ENCODE measurements around the gene ZNF853. TPM values are rescaled to one million over a fixed set of nuclear protein-coding genes. Genes with fewer than 3 reads are reported as not detected.

The ZNF853 gene
- polyA plus RNA-seq, 4 donors: 0.81 to 3.5 (median 1.5) TPM; not detected in 1

DNA sequence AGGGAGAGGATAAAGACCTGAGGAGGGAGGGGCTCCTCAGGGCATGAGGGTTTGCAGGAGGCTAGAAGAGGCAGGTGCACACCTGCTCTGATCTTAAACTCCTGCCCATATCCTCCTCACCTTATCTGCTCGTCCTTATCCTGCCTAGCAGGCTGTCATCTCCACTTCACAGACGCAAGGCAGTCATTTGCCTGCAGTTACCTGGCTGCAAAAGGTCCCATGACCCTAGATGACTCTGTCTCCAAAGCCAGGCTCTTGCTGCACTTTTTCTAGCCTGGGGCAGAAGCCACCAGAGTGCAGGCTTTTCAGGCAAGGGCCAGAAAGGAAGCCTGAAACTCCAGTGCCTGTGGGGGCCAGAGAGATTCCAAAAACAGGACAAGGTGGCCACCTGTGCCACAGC is 1.7 kb upstream of the ZNF853 start:
- Histone ChIP-seq H3K36me3 (ENCODE audit: control insufficient read depth in 3 of 3, insufficient read depth in 2 of 3, low read depth in 1 of 3, low read length in 3 of 3) (peaks cover 0 to 16% (median 0%) of the 10 kb centered on the region in 3 donors), H3K9me3 (ENCODE audit: control insufficient read depth in 2 of 2, insufficient read depth in 1 of 2, low read depth in 1 of 2, low read length in 1 of 2) (no peaks in the 10 kb centered on the region), H3K4me1 (ENCODE audit: control insufficient read depth in 3 of 3, insufficient read depth in 2 of 3, low read depth in 1 of 3, low read length in 2 of 3) (peaks cover 0 to 7% (median 0%) of the 10 kb centered on the region in 3 donors), H3K4me3 (ENCODE audit: low read depth in 1 of 3, low read length in 3 of 3) (no peak overlapping the region), H3K27ac (ENCODE audit: low read depth in 1 of 3, low read length in 2 of 3) (no peak overlapping the region), H3K27me3 (ENCODE audit: control insufficient read depth in 3 of 3, insufficient read depth in 3 of 3, low read length in 3 of 3) (peaks cover 0 to 8% (median 3%) of the 10 kb centered on the region in 3 donors)
- no peak for FAIRE-seq
- no peak for DNase-seq
- 0 to 30% (median 12%) methylated on average over 2 of the region's 2 CpGs for WGBS, 3 donors

GRCh38 chr7:6615723-6616555 is 529 bp downstream of the ZNF853 start:
- WGBS, 3 donors: 11 to 17% (median 13%) methylated on average over 40 to 63 of the region's 63 CpGs
- FAIRE-seq (no peak), DNase-seq (peak in 1 of 2 donors; percentile 54)
- Histone ChIP-seq H3K9me3 (ENCODE audit: control insufficient read depth in 2 of 2, insufficient read depth in 1 of 2, low read depth in 1 of 2, low read length in 1 of 2) (no peaks in the 10 kb centered on the region), H3K36me3 (ENCODE audit: control insufficient read depth in 3 of 3, insufficient read depth in 2 of 3, low read depth in 1 of 3, low read length in 3 of 3) (peaks cover 0 to 14% (median 0%) of the 10 kb centered on the region in 3 donors), H3K27ac (ENCODE audit: low read depth in 1 of 3, low read length in 2 of 3) (no peak overlapping the region), H3K4me1 (ENCODE audit: control insufficient read depth in 3 of 3, insufficient read depth in 2 of 3, low read depth in 1 of 3, low read length in 2 of 3) (peaks cover 0 to 7% (median 2%) of the 10 kb centered on the region in 3 donors), H3K27me3 (ENCODE audit: control insufficient read depth in 3 of 3, insufficient read depth in 3 of 3, low read length in 3 of 3) (peaks cover 0 to 8% (median 3%) of the 10 kb centered on the region in 3 donors), H3K4me3 (ENCODE audit: low read depth in 1 of 3, low read length in 3 of 3) (peak overlapping the region; percentile 39 to 60 (median 56))

GRCh38 chr7:6616854-6617643 is 1.6 kb downstream of the ZNF853 start:
- FAIRE-seq (no peak), DNase-seq (no peak)
- WGBS, 3 donors: 87 to 88% (median 87%) methylated on average over 20 of the region's 20 CpGs
- Histone ChIP-seq H3K27me3 (ENCODE audit: control insufficient read depth in 3 of 3, insufficient read depth in 3 of 3, low read length in 3 of 3) (peaks cover 0 to 8% (median 3%) of the 10 kb centered on the region in 3 donors), H3K4me3 (ENCODE audit: low read depth in 1 of 3, low read length in 3 of 3) (no peak overlapping the region), H3K36me3 (ENCODE audit: control insufficient read depth in 3 of 3, insufficient read depth in 2 of 3, low read depth in 1 of 3, low read length in 3 of 3) (peaks cover 0 to 23% (median 0%) of the 10 kb centered on the region in 3 donors), H3K27ac (ENCODE audit: low read depth in 1 of 3, low read length in 2 of 3) (no peak overlapping the region), H3K9me3 (ENCODE audit: control insufficient read depth in 2 of 2, insufficient read depth in 1 of 2, low read depth in 1 of 2, low read length in 1 of 2) (no peaks in the 10 kb centered on the region), H3K4me1 (ENCODE audit: control insufficient read depth in 3 of 3, insufficient read depth in 2 of 3, low read depth in 1 of 3, low read length in 2 of 3) (peaks cover 0 to 7% (median 2%) of the 10 kb centered on the region in 3 donors)

DNA sequence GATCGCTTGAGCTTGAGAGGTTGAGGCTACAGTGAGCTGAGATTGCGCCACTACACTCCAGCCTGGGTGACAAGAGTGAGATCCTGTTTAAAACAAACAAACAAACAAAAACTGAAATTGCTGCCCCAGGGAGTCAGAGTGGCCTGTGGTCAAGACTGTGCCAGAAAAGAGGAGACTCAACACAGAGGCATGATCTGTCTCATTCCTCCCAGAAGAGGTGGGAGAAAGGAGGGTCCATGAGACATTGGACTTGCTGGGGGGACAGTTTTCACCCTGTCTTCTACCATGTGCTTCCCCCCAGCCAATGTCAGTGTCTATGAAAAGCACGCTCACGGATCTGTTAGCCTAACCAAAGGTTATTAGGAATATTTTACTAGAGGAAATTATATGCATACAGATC is 3.2 kb downstream of the ZNF853 start:
- peaks cover 0 to 8% (median 3%) of the 10 kb centered on the region in 3 donors for H3K27me3 ChIP-seq (ENCODE audit: control insufficient read depth in 3 of 3, insufficient read depth in 3 of 3, low read length in 3 of 3)
- peaks cover 0 to 34% (median 0%) of the 10 kb centered on the region in 3 donors for H3K36me3 ChIP-seq (ENCODE audit: control insufficient read depth in 3 of 3, insufficient read depth in 2 of 3, low read depth in 1 of 3, low read length in 3 of 3)
- H3K4me1 ChIP-seq (ENCODE audit: control insufficient read depth in 3 of 3, insufficient read depth in 2 of 3, low read depth in 1 of 3, low read length in 2 of 3): peaks cover 0 to 7% (median 2%) of the 10 kb centered on the region in 3 donors
- FAIRE-seq: no peak
- no peaks in the 10 kb centered on the region for H3K9me3 ChIP-seq (ENCODE audit: control insufficient read depth in 2 of 2, insufficient read depth in 1 of 2, low read depth in 1 of 2, low read length in 1 of 2)
- H3K4me3 ChIP-seq (ENCODE audit: low read depth in 1 of 3, low read length in 3 of 3): no peak overlapping the region
- H3K27ac ChIP-seq (ENCODE audit: low read depth in 1 of 3, low read length in 2 of 3): no peak overlapping the region
- WGBS, 3 donors: 77 to 87% (median 83%) methylated on average over 4 of the region's 4 CpGs
- no peak for DNase-seq

DNA sequence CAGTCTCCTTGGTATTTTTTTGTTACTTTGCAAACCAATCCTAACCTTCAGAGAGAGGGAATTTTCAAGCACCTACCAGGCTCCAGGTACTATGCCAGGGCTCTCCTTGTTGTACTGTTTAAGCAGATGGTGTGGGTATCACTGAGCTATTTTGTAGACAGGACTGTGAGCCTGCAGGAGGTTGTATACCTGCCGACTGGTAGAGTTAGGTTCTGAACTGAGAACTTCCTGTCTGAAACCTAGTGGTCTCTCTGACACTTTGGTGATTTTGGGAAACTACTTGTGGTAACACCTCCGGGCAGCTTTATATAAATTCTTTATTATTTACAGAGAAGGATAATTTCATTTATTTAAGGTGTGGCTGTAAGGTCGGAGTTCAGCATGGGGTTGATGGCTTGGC is 4.6 kb downstream of the ZNF853 start:
- DNase-seq (peak in 1 of 2 donors; percentile 26), FAIRE-seq (no peak)
- no peak overlapping the region for H3K27ac ChIP-seq (ENCODE audit: low read depth in 1 of 3, low read length in 2 of 3)
- no peak overlapping the region for H3K4me3 ChIP-seq (ENCODE audit: low read depth in 1 of 3, low read length in 3 of 3)
- 10 to 59% (median 17%) methylated on average over 3 of the region's 3 CpGs for WGBS, 3 donors
- peaks cover 0 to 5% (median 1%) of the 10 kb centered on the region in 3 donors for H3K27me3 ChIP-seq (ENCODE audit: control insufficient read depth in 3 of 3, insufficient read depth in 3 of 3, low read length in 3 of 3)
- H3K36me3 ChIP-seq (ENCODE audit: control insufficient read depth in 3 of 3, insufficient read depth in 2 of 3, low read depth in 1 of 3, low read length in 3 of 3): peaks cover 0 to 34% (median 0%) of the 10 kb centered on the region in 3 donors
- peaks cover 0 to 5% (median 2%) of the 10 kb centered on the region in 3 donors for H3K4me1 ChIP-seq (ENCODE audit: control insufficient read depth in 3 of 3, insufficient read depth in 2 of 3, low read depth in 1 of 3, low read length in 2 of 3)
- H3K9me3 ChIP-seq (ENCODE audit: control insufficient read depth in 2 of 2, insufficient read depth in 1 of 2, low read depth in 1 of 2, low read length in 1 of 2): no peaks in the 10 kb centered on the region

DNA sequence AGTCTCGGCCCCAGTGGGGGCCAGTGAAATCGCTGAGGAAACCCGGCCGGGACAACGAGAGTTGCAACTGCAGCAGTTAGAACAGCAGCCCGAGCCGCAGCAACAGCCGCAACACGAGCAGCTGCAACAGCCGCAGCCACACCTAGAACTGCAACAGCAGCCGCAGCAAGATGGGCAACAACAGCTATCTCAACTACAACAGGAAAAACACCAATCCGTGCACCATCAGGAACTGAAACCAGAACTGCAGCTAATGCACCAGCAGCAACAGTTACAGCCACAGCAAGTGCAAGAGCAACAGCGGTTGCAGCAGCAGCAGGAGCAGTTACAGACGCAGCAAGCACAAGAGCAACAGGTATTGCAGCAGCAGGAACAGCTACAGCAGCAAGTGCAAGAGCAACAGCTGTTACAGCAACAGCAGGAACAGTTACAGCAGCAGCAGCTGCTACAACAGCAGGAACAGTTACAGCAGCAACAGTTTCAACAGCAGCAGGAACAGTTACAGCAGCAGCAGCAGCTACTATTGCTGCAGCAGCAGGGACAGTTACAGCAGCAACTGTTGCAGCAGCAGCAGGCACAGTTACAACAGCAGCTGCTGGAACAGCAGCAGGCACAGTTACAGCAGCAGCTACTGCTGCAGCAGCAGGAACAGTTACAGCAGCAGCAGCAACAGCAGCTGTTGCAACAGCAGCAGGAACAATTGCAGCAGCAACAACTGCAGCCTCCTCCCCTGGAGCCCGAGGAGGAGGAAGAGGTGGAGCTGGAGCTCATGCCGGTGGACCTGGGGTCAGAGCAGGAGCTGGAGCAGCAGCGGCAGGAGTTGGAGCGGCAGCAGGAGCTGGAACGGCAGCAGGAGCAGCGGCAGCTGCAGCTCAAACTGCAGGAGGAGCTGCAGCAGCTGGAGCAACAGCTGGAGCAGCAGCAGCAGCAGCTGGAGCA is 6.1 kb downstream of the ZNF853 start:
- no peak overlapping the region for H3K4me3 ChIP-seq (ENCODE audit: low read depth in 1 of 3, low read length in 3 of 3)
- H3K27me3 ChIP-seq (ENCODE audit: control insufficient read depth in 3 of 3, insufficient read depth in 3 of 3, low read length in 3 of 3): no peaks in the 10 kb centered on the region
- H3K27ac ChIP-seq (ENCODE audit: low read depth in 1 of 3, low read length in 2 of 3): no peak overlapping the region
- DNase-seq (peak in 1 of 2 donors; percentile 41), FAIRE-seq (no peak)
- H3K4me1 ChIP-seq (ENCODE audit: control insufficient read depth in 3 of 3, insufficient read depth in 2 of 3, low read depth in 1 of 3, low read length in 2 of 3): peaks cover 0 to 2% (median 0%) of the 10 kb centered on the region in 3 donors
- WGBS, 3 donors: 61 to 80% (median 70%) methylated on average over 20 of the region's 20 CpGs
- H3K9me3 ChIP-seq (ENCODE audit: control insufficient read depth in 2 of 2, insufficient read depth in 1 of 2, low read depth in 1 of 2, low read length in 1 of 2): no peaks in the 10 kb centered on the region
- H3K36me3 ChIP-seq (ENCODE audit: control insufficient read depth in 3 of 3, insufficient read depth in 2 of 3, low read depth in 1 of 3, low read length in 3 of 3): peaks cover 0 to 37% (median 0%) of the 10 kb centered on the region in 3 donors

DNA sequence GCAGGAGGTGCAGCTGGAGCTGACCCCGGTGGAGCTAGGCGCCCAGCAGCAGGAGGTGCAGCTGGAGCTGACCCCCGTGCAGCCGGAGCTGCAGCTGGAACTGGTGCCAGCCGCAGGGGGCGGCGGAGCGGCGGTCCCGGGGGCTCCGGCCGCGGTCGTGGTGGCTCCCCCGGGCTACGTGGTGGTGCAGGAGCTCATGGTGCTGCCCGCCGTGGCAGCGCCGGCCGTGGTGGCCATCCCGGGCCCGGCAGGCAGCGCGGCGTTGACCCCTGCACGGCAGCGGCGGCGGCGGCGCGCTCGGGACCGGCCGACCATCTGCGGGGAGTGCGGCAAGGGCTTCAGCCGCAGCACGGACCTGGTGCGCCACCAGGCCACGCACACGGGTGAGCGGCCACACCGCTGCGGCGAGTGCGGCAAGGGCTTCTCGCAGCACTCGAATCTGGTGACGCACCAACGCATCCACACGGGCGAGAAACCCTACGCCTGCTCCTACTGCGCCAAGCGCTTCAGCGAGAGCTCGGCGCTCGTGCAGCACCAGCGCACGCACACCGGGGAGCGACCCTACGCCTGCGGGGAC is 6.8 kb downstream of the ZNF853 start:
- no peak overlapping the region for H3K27ac ChIP-seq (ENCODE audit: low read depth in 1 of 3, low read length in 2 of 3)
- no peak overlapping the region for H3K4me3 ChIP-seq (ENCODE audit: low read depth in 1 of 3, low read length in 3 of 3)
- no peaks in the 10 kb centered on the region for H3K9me3 ChIP-seq (ENCODE audit: control insufficient read depth in 2 of 2, insufficient read depth in 1 of 2, low read depth in 1 of 2, low read length in 1 of 2)
- DNase-seq (no peak), FAIRE-seq (no peak)
- H3K27me3 ChIP-seq (ENCODE audit: control insufficient read depth in 3 of 3, insufficient read depth in 3 of 3, low read length in 3 of 3): no peaks in the 10 kb centered on the region
- 95 to 97% (median 97%) methylated on average over 48 to 67 of the region's 67 CpGs for WGBS, 3 donors
- H3K4me1 ChIP-seq (ENCODE audit: control insufficient read depth in 3 of 3, insufficient read depth in 2 of 3, low read depth in 1 of 3, low read length in 2 of 3): peaks cover 0 to 2% (median 0%) of the 10 kb centered on the region in 3 donors
- peaks cover 0 to 36% (median 0%) of the 10 kb centered on the region in 3 donors for H3K36me3 ChIP-seq (ENCODE audit: control insufficient read depth in 3 of 3, insufficient read depth in 2 of 3, low read depth in 1 of 3, low read length in 3 of 3)

Data from small intestine (tissue), 7 donors.